ENCODE measurements around the gene MAPK8IP1. TPM values are rescaled to one million over a fixed set of nuclear protein-coding genes. Genes with fewer than 3 reads are reported as not detected.

Gene MAPK8IP1
- total and polyA plus RNA-seq, 2 experiments from 2014 or later = 5.9 to 39.4 TPM

- Mint-ChIP-seq H3K27ac (no peak overlapping the region), H3K9me3 (no peaks in the 10 kb centered on the region), H3K36me3 (ENCODE audit: low read depth) (no peaks in the 10 kb centered on the region; the same call in 2 of the 3 replicates), H3K4me3 (no peak overlapping the region), H3K27me3 (ENCODE audit: insufficient read depth, low read depth, poor library complexity) (peaks cover 10% of the 10 kb centered on the region), H3K4me1 (peaks cover 37% of the 10 kb centered on the region)
- Histone ChIP-seq H3K4me2 (no peak overlapping the region), H3F3A (replicated peaks; ENCODE audit: low read depth) (0 out of 2 replicates have a peak, but pooled peaks cover 5% of the 10 kb centered on the region), H2AFZ (no peak overlapping the region), H3K4me3 (no peak overlapping the region), H3K9me2 (ENCODE audit: insufficient read depth) (no peaks in the 10 kb centered on the region), H3K79me2 (replicated peaks; ENCODE audit: insufficient read depth) (no peaks in the 10 kb centered on the region), H3K4me1 (ENCODE audit: insufficient read depth) (peaks cover 25% of the 10 kb centered on the region), H3K27me3 (ENCODE audit: insufficient read depth) (no peaks in the 10 kb centered on the region), H3K27ac (ENCODE audit: low read depth) (no peak overlapping the region), H3K36me3 (ENCODE audit: insufficient read depth) (no peaks in the 10 kb centered on the region), H4K20me1 (replicated peaks; ENCODE audit: insufficient read depth) (peaks cover 8% of the 10 kb centered on the region; the same call in 1 of the 2 replicates)
- TF ChIP-seq CREB1 (CRISPR knock-in tag; IDR thresholded peaks at IDR 0.05; ENCODE audit: low read depth) = no peak
- TF ChIP-seq POLR2AphosphoS5 (IDR thresholded peaks at IDR 0.05; ENCODE audit: low read depth) = no peak
- TF ChIP-seq, protein P1, sequence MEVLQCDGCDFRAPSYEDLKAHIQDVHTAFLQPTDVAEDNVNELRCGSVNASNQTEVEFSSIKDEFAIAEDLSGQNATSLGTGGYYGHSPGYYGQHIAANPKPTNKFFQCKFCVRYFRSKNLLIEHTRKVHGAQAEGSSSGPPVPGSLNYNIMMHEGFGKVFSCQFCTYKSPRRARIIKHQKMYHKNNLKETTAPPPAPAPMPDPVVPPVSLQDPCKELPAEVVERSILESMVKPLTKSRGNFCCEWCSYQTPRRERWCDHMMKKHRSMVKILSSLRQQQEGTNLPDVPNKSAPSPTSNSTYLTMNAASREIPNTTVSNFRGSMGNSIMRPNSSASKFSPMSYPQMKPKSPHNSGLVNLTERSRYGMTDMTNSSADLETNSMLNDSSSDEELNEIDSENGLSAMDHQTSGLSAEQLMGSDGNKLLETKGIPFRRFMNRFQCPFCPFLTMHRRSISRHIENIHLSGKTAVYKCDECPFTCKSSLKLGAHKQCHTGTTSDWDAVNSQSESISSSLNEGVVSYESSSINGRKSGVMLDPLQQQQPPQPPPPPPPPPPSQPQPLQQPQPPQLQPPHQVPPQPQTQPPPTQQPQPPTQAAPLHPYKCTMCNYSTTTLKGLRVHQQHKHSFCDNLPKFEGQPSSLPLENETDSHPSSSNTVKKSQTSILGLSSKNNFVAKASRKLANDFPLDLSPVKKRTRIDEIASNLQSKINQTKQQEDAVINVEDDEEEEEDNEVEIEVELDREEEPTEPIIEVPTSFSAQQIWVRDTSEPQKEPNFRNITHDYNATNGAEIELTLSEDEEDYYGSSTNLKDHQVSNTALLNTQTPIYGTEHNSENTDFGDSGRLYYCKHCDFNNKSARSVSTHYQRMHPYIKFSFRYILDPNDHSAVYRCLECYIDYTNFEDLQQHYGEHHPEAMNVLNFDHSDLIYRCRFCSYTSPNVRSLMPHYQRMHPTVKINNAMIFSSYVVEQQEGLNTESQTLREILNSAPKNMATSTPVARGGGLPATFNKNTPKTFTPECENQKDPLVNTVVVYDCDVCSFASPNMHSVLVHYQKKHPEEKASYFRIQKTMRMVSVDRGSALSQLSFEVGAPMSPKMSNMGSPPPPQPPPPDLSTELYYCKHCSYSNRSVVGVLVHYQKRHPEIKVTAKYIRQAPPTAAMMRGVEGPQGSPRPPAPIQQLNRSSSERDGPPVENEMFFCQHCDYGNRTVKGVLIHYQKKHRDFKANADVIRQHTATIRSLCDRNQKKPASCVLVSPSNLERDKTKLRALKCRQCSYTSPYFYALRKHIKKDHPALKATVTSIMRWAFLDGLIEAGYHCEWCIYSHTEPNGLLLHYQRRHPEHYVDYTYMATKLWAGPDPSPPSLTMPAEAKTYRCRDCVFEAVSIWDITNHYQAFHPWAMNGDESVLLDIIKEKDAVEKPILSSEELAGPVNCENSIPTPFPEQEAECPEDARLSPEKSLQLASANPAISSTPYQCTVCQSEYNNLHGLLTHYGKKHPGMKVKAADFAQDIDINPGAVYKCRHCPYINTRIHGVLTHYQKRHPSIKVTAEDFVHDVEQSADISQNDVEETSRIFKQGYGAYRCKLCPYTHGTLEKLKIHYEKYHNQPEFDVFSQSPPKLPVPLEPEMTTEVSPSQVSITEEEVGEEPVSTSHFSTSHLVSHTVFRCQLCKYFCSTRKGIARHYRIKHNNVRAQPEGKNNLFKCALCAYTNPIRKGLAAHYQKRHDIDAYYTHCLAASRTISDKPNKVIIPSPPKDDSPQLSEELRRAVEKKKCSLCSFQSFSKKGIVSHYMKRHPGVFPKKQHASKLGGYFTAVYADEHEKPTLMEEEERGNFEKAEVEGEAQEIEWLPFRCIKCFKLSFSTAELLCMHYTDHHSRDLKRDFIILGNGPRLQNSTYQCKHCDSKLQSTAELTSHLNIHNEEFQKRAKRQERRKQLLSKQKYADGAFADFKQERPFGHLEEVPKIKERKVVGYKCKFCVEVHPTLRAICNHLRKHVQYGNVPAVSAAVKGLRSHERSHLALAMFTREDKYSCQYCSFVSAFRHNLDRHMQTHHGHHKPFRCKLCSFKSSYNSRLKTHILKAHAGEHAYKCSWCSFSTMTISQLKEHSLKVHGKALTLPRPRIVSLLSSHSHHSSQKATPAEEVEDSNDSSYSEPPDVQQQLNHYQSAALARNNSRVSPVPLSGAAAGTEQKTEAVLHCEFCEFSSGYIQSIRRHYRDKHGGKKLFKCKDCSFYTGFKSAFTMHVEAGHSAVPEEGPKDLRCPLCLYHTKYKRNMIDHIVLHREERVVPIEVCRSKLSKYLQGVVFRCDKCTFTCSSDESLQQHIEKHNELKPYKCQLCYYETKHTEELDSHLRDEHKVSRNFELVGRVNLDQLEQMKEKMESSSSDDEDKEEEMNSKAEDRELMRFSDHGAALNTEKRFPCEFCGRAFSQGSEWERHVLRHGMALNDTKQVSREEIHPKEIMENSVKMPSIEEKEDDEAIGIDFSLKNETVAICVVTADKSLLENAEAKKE (CRISPR knock-in tag; IDR thresholded peaks at IDR 0.05) = no peak
- TF ChIP-seq, protein P2, sequence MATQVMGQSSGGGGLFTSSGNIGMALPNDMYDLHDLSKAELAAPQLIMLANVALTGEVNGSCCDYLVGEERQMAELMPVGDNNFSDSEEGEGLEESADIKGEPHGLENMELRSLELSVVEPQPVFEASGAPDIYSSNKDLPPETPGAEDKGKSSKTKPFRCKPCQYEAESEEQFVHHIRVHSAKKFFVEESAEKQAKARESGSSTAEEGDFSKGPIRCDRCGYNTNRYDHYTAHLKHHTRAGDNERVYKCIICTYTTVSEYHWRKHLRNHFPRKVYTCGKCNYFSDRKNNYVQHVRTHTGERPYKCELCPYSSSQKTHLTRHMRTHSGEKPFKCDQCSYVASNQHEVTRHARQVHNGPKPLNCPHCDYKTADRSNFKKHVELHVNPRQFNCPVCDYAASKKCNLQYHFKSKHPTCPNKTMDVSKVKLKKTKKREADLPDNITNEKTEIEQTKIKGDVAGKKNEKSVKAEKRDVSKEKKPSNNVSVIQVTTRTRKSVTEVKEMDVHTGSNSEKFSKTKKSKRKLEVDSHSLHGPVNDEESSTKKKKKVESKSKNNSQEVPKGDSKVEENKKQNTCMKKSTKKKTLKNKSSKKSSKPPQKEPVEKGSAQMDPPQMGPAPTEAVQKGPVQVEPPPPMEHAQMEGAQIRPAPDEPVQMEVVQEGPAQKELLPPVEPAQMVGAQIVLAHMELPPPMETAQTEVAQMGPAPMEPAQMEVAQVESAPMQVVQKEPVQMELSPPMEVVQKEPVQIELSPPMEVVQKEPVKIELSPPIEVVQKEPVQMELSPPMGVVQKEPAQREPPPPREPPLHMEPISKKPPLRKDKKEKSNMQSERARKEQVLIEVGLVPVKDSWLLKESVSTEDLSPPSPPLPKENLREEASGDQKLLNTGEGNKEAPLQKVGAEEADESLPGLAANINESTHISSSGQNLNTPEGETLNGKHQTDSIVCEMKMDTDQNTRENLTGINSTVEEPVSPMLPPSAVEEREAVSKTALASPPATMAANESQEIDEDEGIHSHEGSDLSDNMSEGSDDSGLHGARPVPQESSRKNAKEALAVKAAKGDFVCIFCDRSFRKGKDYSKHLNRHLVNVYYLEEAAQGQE (IDR thresholded peaks at IDR 0.05; ENCODE audit: unreplicated experiment) = no peak
- no peak for TF ChIP-seq STAT1 (IDR thresholded peaks at IDR 0.05; ENCODE audit: unreplicated experiment)
- no peak for TF ChIP-seq ZNF331 (CRISPR knock-in tag; IDR thresholded peaks at IDR 0.05; ENCODE audit: low read depth)
- no peak for TF ChIP-seq CTCF (conservative IDR thresholded peaks at IDR 0.05; ENCODE audit: low read depth in 2 of 2)
- no peak for TF ChIP-seq ZNF114 (CRISPR knock-in tag; IDR thresholded peaks at IDR 0.05)
- no peak for TF ChIP-seq EZH2 (IDR thresholded peaks at IDR 0.05; ENCODE audit: low read depth, unreplicated experiment)
- TF ChIP-seq, protein P3, sequence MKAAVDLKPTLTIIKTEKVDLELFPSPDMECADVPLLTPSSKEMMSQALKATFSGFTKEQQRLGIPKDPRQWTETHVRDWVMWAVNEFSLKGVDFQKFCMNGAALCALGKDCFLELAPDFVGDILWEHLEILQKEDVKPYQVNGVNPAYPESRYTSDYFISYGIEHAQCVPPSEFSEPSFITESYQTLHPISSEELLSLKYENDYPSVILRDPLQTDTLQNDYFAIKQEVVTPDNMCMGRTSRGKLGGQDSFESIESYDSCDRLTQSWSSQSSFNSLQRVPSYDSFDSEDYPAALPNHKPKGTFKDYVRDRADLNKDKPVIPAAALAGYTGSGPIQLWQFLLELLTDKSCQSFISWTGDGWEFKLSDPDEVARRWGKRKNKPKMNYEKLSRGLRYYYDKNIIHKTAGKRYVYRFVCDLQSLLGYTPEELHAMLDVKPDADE (IDR thresholded peaks at IDR 0.05) = no peak
- TF ChIP-seq EZH2phosphoT487 (IDR thresholded peaks at IDR 0.05; ENCODE audit: unreplicated experiment) = no peak
- no peak for TF ChIP-seq JUNB (IDR thresholded peaks at IDR 0.05; ENCODE audit: unreplicated experiment)
- ATAC-seq (no peak), DNase-seq (ENCODE audit: low spot score) (no peak)
These were observed 9.2 kb downstream of the MAPK8IP1 start for GRCh38 chr11:45894555-45895247.
